NCI-H774 (cell line): ENCODE results near the gene GPS1.

ENCODE experiments used
- DNase-seq: peaks from one replicate; lab custom pipeline; 2025; lab: John Stamatoyannopoulos, UW

GPS1 gene

GRCh38 chr17:82051776-82052637, at the start of gene GPS1, which contains the start of gene RFNG:
GPS1 (plus strand) TSS chr17:82051898; CDS start chr17:82051932, 34 bp downstream.
RFNG (minus strand) TSS chr17:82051811; CDS start chr17:82051766, 45 bp downstream.
- peak; percentile 69 for DNase-seq

GRCh38 chr17:82003411-82004381, 48.0 kb upstream of the GPS1 start:
- no peak for DNase-seq

- DNase-seq, result no peak
Measured at GRCh38 chr17:82004517-82005455, 46.9 kb upstream of the GPS1 start.

GRCh38 chr17:82005701-82006348, 45.9 kb upstream of the GPS1 start:
- DNase-seq, result no peak

- DNase-seq, result no peak
Measured at GRCh38 chr17:82006468-82007227, 45.0 kb upstream of the GPS1 start.

GRCh38 chr17:82007228-82007494, 44.5 kb upstream of the GPS1 start:
- no peak for DNase-seq

- no peak for DNase-seq
Measured at GRCh38 chr17:82007495-82008257, 44.0 kb upstream of the GPS1 start.

GRCh38 chr17:82008258-82008940, 43.3 kb upstream of the GPS1 start:
- no peak for DNase-seq

- DNase-seq, result no peak
Measured at GRCh38 chr17:82008941-82009405, 42.7 kb upstream of the GPS1 start.

- no peak for DNase-seq
Measured at GRCh38 chr17:82009413-82009812, 42.3 kb upstream of the GPS1 start.

GRCh38 chr17:82010575-82011525, 40.8 kb upstream of the GPS1 start:
- DNase-seq, result no peak

- DNase-seq, result no peak
Measured at GRCh38 chr17:82011617-82012187, 40.0 kb upstream of the GPS1 start.

- no peak for DNase-seq
Measured at GRCh38 chr17:82012261-82012639, 39.4 kb upstream of the GPS1 start.

- DNase-seq, result no peak
Measured at GRCh38 chr17:82012640-82013295, 38.9 kb upstream of the GPS1 start.

GRCh38 chr17:82013341-82013740, 38.4 kb upstream of the GPS1 start:
- DNase-seq, result no peak

- DNase-seq, result no peak
Measured at GRCh38 chr17:82013772-82014321, 37.9 kb upstream of the GPS1 start.

- DNase-seq, result no peak
Measured at GRCh38 chr17:82014432-82014831, 37.3 kb upstream of the GPS1 start.
